SKM-1 treated with dmso at 0.1 percent for 144 hours (cell line): ENCODE measurements around the gene SNURF.
"Not testable (repeated sequence)": the region's sequence is repeated elsewhere in the genome, so short reads cannot be mapped to it uniquely, and the experiment has no call there.

Experiments
- DNase-seq: peaks from one replicate; lab custom pipeline; 2025; ENCODE audit not compliant: unreplicated experiment; lab: John Stamatoyannopoulos, UW

The SNURF gene

GRCh38 chr15:24966364-24967103 is 11.7 kb downstream of the SNURF start:
- DNase-seq, result no peak

DNA sequence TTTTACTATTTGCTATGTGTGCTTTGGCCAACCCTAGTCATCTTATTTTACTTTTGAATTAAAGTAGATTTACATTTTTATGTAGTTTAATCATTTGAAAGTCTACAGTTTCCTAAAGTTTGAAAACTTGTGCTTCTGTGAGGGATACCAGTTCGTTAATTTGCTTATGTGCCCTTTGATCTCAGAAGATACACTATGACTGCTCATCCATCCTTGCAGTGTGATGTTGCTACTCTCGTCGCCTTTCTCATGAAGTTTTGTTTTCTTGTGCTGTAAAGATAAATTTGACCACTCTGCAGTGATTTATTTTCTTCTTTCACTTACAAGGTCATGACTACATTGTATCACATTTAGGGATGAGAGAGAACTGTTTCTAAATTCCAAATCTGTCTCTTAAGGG is 16.3 kb downstream of the SNURF start:
- DNase-seq, result no peak

GRCh38 chr15:24971772-24972171 is 17.0 kb downstream of the SNURF start:
- no peak for DNase-seq

DNA sequence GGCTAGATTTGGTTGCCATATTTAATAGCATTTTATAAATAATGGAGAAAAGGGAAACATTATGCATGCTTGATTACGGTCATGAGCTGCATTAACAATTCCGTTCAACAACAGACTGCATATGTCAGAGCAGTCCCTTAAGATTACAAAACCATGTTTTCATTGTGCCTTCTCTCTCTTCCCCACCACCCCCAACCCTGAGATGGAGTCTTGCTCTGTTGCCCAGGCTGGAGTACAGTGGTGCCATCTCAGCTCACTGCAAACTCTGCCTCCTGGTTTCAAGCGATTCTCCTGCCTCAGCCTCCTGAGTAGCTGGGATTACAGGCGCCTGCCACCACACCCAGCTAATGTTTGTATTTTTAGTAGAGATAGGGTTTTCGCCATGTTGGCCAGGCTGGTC is 17.9 kb downstream of the SNURF start:
- DNase-seq, result not testable (repeated sequence)

DNA sequence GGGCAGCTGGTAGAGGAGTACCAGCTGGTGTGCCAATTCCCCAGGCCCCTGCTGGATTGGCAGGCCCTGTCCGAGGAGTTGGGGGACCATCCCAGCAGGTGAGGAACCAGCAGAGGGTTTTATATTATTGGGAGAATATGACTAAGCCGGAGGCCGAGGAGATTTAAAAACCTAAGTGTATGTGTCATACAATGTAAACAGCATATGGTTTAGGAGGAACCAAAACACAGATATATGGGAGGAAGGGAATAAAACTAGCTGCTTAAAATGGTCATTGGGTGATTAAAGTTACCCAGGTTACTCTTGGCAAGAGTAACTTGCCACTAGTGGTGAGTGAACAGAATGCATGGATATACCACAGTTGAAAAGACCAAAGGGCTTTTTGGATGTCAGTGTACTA is 22.1 kb downstream of the SNURF start:
- no peak for DNase-seq

- DNase-seq, result no peak
Measured at GRCh38 chr15:24977686-24978085, 22.9 kb downstream of the SNURF start.

DNA sequence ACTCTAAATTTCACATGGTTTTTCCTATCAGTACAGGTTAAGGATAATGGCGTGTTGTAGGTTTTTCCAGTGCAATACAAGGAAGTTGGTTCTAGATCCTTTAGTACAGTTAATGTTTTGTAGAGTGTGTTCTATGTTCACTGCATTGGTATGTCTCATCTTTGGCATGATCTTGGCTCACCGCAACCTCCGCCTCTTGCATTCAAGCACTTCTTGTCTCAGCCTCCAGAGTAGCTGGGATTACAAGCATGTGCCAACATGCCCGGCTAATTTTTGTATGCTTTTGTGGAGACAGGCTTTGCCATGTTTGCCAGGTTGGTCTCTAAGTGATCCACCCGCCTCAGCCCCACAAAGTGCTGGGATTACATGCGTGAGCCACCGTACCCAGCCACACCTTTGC is 30.4 kb downstream of the SNURF start:
- no peak for DNase-seq

DNA sequence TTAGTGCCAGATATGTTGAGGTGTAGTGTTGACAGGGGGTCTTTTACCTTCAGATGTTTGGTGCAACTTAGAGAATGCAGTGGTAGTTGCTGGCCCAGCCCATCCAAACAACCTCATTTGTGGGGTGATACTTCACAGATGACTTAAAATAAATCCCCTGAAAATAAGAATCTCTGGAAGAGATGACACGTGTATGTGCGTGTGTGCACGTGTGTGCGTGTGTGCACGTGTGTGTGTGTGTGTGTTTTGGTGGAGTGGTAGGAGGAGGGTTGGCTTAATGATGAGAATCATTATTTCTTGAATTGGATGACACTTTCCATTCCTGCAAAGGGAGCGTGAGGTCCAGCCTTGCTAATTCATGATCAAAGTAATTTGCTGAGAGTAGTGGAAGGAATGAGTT is 31.9 kb downstream of the SNURF start:
- DNase-seq, result no peak
